HEK293 (cell line): ENCODE measurements around the gene NOD2.

Experiments
- GLI4 ChIP-seq: fragments of 450-650 bp; formaldehyde crosslinking; IDR thresholded peaks from 2 replicates; pipeline ENCODE4 v1.5.1; 2016; ENCODE audit warnings: missing biosample characterization, missing genetic modification characterization
- YY1 ChIP-seq: fragments of 450-650 bp; formaldehyde crosslinking; IDR thresholded peaks from 2 replicates; pipeline ENCODE4 v1.5.1; 2018; ENCODE audit warnings: missing biosample characterization, missing genetic modification characterization
- ZFHX2 ChIP-seq: fragments of 450-650 bp; formaldehyde crosslinking; conservative IDR thresholded peaks from 2 replicates; pipeline ENCODE4 v1.5.1; 2016; ENCODE audit warnings: missing biosample characterization, missing genetic modification characterization
- ZNF138 ChIP-seq: fragments of 450-650 bp; formaldehyde crosslinking; IDR thresholded peaks from 2 replicates; pipeline ENCODE4 v1.5.1; 2016; ENCODE audit warnings: missing biosample characterization, missing genetic modification characterization, borderline replicate concordance
- ZNF140 ChIP-seq: fragments of 450-650 bp; formaldehyde crosslinking; IDR thresholded peaks from 2 replicates; pipeline ENCODE4 v1.5.1; 2016; ENCODE audit warnings: missing biosample characterization, missing genetic modification characterization
- ZNF292 ChIP-seq: fragments of 450-650 bp; formaldehyde crosslinking; IDR thresholded peaks from 2 replicates; pipeline ENCODE4 v1.5.1; 2016; ENCODE audit warnings: low read depth, missing biosample characterization, missing genetic modification characterization, borderline replicate concordance
- ZNF501 ChIP-seq: fragments of 450-650 bp; formaldehyde crosslinking; IDR thresholded peaks from 2 replicates; pipeline ENCODE4 v1.5.1; 2016; ENCODE audit warnings: missing biosample characterization, missing genetic modification characterization
- TF ChIP-seq, protein P1 (sequence below): fragments of 450-650 bp; formaldehyde crosslinking; IDR thresholded peaks from 2 replicates; pipeline ENCODE4 v1.5.1; 2016; ENCODE audit warnings: missing biosample characterization, missing genetic modification characterization

DNA sequence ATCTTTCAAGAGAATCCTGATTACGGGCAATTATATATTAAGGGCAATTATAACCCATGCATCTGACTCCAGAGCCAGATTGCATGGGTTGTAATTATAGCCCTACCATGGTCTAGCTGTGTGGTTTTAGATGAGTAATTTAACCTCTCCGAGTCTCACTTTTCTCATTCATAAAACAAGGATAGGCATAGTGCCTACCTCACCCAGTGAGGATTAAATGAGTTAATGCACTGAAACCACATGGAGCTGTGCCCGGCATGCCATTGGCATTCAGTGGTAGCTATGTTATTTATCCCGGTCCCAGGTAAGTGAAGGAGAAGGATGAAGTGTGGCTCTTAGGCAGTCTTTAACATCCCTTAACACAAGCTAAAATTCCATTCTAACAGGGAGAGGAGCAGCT, 18.6 kb upstream of the NOD2 start:
- no peak for TF ChIP-seq ZNF140 (tag by site-specific recombination)
- TF ChIP-seq, protein P1, sequence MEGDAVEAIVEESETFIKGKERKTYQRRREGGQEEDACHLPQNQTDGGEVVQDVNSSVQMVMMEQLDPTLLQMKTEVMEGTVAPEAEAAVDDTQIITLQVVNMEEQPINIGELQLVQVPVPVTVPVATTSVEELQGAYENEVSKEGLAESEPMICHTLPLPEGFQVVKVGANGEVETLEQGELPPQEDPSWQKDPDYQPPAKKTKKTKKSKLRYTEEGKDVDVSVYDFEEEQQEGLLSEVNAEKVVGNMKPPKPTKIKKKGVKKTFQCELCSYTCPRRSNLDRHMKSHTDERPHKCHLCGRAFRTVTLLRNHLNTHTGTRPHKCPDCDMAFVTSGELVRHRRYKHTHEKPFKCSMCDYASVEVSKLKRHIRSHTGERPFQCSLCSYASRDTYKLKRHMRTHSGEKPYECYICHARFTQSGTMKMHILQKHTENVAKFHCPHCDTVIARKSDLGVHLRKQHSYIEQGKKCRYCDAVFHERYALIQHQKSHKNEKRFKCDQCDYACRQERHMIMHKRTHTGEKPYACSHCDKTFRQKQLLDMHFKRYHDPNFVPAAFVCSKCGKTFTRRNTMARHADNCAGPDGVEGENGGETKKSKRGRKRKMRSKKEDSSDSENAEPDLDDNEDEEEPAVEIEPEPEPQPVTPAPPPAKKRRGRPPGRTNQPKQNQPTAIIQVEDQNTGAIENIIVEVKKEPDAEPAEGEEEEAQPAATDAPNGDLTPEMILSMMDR (tag by site-specific recombination): no peak
- TF ChIP-seq ZNF501 (tag by site-specific recombination): no peak
- TF ChIP-seq YY1 (tag by site-specific recombination): no peak
- TF ChIP-seq ZNF292 (tag by site-specific recombination): no peak
- no peak for TF ChIP-seq ZFHX2 (tag by site-specific recombination)
- no peak for TF ChIP-seq ZNF138 (tag by site-specific recombination)
- no peak for TF ChIP-seq GLI4 (tag by site-specific recombination)
